Activated T-cell treated with anti-CD3 and anti-CD28 coated beads for 48 hours (primary cell): ENCODE data around the gene ZNF862.

Source experiments
- DNase-seq: peaks from one replicate; pipeline ENCODE4 v3.0.0-alpha.2; 2020; ENCODE audit warnings: low read depth

The ZNF862 gene

DNA sequence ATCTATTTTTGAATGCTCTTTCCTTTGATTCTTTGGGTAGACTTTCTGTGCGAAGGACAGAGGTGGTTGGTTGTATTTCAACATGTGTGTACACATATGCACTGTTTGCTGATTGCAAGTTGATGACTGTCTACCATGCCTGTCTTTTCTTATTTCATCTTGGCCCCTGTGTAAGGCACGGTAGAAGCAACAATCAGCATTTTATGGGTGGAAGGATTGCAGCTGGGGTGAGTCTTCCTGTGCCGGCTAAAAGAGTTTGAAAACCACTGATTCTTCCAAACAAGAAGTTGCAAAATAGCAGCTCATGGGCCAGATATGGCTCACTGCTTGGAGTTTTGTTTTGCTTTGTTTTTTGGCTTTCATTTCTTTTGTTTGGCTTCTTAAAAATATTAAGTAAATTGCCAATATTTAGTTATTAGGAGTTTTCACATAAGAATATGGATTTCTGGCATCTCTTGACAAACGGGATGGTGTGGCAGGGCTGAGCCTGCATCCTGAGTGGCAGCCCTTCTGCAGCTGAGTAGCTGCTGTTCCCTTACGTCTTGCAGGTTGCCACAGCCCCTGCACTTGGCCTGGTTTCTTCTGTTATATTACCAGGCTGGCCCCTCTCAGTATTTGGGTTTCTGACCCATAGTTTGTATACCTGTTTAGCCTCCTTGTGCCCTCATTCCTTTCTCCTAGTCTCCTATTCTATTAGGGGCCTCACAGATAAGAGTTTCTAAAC is 7.2 kb downstream of the ZNF862 start:
- no peak for DNase-seq

GRCh38 chr7:149846021-149846420 is 7.8 kb downstream of the ZNF862 start:
- no peak for DNase-seq

DNA sequence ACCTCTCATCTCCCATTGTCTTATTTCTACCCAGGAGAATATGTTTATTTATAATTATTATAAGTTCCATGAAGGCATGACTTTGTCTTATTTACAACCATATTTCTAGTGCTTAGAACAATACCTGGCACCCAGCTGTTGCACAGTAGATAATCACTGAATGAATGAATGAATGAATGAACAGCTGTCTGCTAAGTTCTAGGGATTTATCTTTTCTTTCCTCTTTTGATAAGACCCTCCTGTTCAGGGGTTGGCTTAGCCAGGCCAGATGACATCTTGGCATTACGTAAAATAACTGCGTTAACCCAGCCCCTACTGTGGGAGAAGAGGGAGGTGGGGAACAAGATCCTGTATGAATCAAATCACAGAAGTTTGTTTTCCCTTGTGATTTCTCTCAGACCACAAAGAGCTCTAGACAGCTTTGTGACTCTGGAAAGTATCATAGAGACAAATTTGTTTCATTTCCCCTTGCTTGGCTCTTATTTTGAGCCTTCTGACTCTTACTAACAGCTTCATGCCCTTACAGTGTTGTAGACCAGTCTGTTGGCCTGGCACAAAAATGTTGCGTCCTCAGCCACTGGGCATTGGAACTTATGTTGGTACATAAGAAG is 8.4 kb downstream of the ZNF862 start:
- DNase-seq = no peak

GRCh38 chr7:149849174-149849573 is 11.0 kb downstream of the ZNF862 start:
- no peak for DNase-seq

DNA sequence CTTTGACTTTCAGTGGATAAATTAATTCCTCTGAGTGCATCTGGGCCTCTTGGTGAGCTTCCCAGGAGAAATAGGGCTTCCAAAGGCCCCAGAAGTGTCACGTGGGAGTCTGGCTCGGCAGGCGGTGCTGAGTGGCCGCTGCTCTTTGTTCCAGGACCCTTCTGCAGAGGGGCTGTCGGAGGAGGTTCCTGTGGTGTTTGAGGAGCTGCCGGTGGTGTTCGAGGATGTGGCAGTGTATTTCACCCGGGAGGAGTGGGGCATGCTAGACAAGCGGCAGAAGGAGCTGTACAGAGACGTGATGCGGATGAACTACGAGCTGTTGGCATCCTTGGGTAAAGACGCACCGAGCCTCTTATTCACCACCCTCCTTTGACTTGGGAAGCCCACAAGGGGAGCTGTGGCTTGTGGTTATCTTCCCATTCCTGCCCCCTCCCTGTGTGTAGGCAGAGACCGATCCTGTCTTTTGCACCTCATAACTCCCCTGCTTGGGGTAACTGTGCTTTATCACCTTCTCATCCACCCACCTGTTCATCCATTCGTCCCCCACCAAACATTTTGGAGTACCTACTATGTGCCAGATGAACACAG is 11.9 kb downstream of the ZNF862 start:
- DNase-seq = no peak

GRCh38 chr7:149850716-149851115 is 12.5 kb downstream of the ZNF862 start:
- DNase-seq = no peak

- no peak for DNase-seq
Measured at GRCh38 chr7:149851449-149851848, 13.3 kb downstream of the ZNF862 start.

DNA sequence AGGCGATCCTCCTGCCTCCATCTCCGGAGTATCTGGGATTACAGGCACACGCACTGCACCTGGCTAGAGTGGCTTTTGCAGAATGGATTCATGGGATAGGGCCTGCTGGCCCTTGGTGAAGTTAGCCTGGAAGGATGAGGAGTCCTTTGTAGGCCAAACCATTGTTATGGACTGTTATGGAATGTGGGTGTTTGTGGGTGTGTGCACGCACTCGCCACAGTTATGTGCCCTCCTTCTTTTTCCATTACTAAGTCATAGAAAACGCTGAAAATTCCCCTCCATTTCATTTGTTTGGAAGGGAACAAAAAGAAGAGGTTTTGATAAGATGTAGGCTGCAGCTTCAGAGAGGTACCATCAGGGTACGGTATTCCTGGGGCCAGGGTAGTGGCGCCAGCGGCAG is 15.0 kb downstream of the ZNF862 start:
- no peak for DNase-seq

GRCh38 chr7:149854611-149855360 is 16.6 kb downstream of the ZNF862 start:
- no peak for DNase-seq

DNA sequence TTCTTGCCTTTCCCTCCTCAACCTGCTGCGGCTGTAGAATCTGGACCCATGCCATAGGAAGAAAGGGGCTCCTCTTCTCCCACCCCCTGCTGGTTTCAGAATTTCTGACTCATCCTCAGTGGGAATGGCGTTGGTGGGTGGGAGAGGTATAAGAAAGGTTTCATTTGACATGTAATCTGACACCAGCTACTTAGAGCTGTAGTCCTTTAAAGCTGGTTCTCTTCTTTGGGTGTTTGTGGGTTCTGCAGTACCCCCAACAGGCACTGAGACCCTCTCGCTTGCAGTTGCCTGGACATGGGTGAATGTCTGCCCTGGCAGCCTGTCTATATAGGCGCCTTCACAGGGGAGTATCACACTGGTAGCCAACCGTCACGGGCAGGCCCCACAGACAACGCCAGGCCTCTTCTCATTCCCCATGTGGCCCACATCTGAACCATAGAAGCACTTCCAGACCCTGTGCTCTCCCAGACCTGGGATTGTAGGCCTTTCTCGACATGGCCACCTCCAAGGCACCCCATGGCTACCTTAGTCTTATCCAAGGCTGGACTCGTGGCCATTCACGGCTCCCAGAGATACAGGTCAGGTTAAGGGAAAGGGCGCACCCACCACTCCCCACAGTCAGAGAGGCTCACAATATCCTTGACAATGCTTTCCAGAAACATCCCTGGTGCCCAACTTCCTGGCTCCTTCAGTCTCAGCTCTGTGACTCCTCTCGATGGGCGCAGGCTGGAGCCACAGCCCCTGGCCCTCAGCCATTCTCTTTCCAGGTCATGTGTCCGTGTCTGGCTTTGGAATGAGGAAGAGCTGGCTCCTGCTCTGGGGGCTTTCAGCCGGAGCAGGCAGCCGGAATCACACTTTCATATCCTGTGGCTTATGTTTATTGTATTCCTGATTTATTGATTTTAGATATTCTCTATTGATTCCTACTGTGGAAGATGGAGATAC is 17.5 kb downstream of the ZNF862 start:
- DNase-seq = no peak

DNA sequence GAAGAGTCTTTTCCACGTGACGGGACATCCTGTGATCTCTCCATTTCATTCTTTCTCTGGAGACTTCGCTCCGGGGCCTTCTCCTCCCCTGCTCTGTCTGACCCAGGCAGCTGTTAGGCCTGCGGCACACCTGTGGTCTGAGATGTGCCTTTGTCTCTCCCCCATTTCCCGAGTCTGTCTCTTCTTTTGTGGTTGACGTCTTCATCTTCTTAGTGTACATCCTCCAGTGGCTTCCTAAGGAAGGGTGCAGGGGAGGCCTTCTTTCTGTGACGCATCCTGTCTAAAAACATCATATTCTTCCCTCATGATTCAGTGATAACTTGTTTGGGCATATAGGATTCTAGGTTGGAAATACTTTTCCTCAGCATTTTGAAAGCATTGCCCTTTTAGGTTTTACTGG is 18.4 kb downstream of the ZNF862 start:
- no peak for DNase-seq

DNA sequence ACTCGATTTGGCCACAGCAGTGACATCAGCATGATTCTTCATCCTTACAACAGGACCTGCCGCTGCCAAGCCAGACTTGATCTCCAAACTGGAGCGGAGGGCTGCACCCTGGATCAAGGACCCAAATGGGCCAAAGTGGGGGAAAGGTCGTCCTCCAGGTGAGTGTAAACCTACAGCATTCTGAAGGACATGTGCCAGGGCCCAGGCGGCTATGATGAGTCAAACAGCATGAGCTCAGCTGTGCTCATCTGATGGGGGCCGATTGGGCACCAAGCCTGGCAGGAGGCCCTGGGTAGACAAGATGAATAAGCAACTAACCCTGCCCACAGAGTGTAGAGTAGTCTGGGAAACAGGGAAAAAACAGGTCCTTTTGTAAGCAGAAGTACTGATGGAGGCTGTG is 21.2 kb downstream of the ZNF862 start:
- DNase-seq = no peak

DNA sequence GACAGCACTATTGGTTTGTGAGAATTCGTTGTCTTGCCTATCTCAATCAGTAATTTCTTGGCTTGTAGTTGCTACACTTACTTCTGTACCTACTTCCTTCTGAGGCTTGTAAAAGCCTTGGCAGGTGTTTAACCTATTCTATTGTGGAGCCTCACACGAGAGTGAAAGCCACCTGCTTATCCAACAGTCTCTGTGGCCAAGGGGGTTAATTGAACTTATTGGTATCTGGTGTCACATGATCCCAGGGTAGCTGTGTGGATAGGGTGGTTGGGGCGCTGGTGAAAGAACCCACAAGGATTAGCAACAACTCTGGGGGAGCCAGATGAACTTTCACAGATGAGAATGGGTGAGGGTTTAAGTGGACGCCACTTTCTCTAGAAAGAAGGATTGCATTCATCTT is 21.7 kb downstream of the ZNF862 start:
- no peak for DNase-seq

DNA sequence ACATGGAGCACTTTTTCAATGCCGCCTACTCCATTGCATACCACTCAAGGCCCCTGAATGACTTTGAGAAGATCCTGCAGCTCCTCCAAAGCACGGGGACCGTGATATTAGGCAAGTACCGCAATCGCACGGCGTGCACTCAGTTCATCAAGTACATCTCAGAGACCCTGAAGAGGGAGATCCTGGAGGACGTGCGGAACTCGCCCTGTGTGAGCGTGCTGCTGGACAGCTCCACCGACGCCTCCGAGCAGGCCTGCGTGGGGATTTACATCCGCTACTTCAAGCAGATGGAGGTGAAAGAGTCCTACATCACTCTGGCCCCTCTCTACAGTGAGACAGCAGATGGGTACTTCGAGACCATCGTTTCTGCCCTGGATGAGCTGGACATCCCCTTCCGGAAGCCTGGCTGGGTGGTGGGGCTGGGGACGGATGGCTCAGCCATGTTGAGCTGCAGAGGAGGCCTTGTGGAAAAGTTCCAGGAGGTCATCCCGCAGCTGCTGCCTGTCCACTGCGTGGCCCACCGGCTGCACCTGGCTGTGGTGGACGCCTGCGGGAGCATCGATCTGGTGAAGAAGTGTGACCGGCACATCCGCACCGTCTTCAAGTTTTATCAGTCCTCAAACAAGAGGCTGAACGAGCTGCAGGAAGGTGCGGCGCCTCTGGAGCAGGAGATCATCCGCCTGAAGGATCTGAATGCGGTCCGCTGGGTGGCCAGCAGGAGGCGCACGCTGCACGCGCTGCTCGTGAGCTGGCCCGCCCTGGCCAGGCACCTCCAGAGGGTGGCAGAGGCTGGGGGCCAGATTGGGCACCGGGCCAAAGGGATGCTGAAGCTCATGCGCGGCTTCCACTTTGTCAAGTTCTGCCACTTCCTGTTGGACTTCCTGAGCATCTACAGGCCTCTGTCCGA is 22.9 kb downstream of the ZNF862 start:
- no peak for DNase-seq

DNA sequence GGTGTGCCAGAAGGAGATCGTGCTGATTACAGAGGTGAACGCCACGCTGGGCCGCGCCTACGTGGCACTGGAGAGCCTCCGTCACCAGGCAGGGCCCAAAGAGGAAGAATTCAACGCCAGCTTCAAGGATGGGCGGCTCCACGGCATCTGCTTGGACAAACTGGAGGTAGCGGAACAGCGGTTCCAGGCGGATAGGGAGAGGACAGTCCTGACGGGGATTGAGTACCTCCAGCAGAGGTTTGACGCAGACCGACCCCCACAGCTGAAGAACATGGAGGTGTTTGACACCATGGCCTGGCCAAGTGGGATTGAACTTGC is 23.5 kb downstream of the ZNF862 start:
- no peak for DNase-seq

GRCh38 chr7:149862156-149862555 is 24.0 kb downstream of the ZNF862 start:
- DNase-seq = no peak

- no peak for DNase-seq
Measured at GRCh38 chr7:149863500-149863899, 25.3 kb downstream of the ZNF862 start.

DNA sequence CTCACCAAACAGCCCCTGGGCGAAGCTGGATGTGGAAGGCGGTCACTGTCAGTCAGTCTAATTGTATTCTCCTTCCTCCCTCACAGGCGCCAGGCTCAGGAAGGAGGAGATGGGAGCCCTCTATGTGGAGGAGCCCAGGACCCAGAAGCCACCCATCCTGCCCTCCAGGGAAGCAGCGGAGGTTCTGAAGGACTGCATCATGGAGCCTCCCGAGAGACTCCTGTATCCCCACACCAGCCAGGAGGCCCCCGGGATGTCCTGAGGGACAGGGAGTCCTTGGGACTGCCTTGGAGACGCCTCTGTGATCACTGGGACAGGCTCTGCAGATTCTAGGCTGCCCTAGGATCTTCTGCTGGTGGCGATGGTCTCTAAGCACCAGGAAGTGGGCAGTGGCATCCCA is 25.8 kb downstream of the ZNF862 start:
- DNase-seq = no peak

GRCh38 chr7:149864751-149865150 is 26.6 kb downstream of the ZNF862 start:
- DNase-seq = no peak

GRCh38 chr7:149865437-149865836 is 27.3 kb downstream of the ZNF862 start:
- DNase-seq = peak; percentile 44
